Right hindlimb (tissue), 1 donor: ENCODE data around the gene DGKH.
"Not testable (repeated sequence)": the region's sequence is repeated elsewhere in the genome, so short reads cannot be mapped to it uniquely, and the experiment has no call there.

Experiments
- DNase-seq: peaks from one replicate; pipeline ENCODE4 v3.0.0-alpha.2; 2018

DGKH gene

GRCh38 chr13:42170029-42170428 is 121.6 kb downstream of the DGKH start:
- no peak for DNase-seq

DNA sequence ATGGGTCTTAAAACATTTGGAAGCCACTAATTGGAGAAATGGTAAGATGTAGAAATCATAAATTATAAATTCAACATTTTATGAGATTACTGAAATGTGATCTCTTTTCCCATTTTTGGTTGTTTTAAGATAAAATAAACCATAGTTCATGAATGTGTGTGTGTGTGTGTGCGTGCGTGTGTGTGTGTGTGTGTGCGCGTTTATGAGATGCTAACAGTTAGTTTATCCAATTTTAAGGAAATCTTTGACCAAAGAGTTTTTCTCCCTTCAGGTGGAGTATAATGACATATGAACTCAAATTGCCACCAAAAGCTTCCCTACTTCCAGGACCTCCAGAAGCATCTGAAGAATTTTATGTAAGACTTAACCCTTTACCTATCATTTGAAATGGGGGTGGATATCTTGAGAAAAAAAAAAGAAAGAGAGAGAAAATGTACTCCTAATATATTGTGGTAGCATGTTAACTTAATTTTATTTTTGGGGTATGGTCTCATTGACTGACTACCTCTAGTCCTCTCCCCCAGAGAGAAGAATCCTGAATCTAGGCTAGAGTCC is 125.4 kb downstream of the DGKH start:
- DNase-seq: no peak

DNA sequence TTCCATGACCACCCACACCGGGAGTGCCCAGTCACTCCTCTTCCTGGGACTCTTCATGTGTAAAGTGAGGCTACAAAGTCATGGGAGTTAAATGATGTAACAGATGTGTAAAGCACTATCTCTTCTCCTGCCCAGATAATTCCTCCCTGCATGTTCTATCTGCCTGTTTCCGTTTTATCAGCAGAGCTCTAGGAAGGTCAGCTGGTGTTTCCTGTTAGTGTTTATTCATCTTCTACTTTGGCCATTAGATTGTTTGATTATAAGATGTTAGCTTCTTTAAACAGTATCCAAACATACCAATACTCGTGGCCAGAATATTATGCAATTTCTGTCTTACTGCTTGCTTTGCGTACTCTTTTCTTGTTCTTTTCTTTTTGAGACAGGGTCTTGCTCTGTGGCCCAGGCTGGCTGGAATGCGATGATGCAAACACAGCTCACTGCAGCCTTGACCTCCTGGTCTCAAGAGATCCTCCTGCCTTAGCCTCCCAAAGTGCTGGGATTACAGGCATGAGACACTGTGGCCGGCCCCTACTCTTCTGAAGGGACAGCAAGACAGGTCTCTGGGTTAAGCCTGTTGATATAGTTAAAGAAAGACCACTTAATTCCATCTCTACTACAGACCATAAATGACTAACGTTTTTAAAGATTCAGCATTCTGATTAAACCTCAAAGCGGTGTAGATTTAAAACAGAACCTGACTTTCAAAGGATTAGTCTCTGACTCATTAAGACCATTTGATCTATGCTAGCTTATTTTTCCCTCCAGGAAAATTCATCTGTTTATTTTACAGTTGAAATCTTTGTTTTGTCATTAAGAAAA is 126.1 kb downstream of the DGKH start:
- no peak for DNase-seq

DNA sequence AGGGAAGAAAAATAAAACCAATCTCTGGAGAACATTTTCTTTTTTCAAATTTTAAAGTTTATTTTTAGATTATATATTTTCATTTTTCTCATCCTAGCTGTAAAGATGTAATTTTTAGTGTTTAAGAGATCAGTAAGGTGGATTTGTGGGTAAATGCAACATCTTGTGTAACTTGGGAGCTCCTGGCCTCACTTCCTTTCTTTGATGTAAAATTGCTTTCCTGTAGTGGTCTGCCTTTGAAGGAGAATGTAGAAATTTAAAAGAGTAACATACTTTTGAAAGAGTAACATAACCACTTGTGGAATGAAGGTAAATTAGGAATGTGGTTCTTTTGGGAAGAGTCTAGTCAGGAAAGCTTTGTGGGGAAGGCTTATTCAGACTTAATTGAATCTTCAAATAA is 127.8 kb downstream of the DGKH start:
- no peak for DNase-seq

- DNase-seq: no peak
Measured at GRCh38 chr13:42177189-42177588, 128.7 kb downstream of the DGKH start.

DNA sequence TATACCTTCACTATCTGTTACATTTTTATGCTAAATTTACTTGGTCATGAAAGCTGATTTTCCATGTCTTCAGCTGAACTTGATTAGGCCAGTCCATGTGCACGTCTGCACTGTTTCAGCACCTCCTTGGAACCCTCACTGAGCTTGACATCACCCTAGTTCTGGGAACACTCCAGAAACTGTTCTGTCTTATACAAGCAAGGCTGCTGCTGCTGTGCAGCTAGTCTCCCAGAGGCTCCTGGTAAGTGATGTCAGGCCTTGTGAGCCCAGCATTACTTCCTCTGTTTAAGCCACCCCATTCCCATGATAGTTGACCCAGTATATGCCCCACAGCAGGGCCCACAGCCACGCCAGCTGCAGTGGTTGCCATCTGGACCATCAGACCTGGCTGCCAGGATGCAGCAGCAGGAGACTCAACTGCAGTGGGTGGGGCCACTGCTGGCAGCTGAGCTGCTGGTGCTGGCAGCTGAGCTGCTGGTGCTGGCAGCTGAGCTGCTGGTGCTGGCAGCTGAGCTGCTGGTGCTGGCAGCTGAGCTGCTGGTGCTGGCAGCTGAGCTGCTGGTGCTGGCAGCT is 133.0 kb downstream of the DGKH start:
- no peak for DNase-seq

GRCh38 chr13:42189061-42189460 is 140.6 kb downstream of the DGKH start:
- DNase-seq: no peak

DNA sequence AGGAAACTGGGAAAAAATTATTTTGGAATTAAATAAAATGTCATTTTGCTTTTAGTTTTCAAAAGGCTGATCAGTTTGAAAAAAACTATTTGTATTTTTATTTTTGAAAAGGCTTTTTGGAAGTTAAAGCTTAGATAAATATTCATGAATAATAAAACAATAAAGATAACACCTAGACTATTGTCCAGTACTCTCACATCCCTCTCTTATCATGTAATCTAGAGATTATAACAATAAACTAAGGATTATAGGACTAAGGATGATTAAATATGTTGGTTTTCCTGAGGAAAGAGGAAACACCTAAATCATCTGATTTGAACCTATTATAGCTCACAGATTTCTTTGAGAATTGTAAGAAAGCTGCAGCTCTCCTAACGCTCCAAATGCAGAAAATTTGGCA is 142.1 kb downstream of the DGKH start:
- no peak for DNase-seq

DNA sequence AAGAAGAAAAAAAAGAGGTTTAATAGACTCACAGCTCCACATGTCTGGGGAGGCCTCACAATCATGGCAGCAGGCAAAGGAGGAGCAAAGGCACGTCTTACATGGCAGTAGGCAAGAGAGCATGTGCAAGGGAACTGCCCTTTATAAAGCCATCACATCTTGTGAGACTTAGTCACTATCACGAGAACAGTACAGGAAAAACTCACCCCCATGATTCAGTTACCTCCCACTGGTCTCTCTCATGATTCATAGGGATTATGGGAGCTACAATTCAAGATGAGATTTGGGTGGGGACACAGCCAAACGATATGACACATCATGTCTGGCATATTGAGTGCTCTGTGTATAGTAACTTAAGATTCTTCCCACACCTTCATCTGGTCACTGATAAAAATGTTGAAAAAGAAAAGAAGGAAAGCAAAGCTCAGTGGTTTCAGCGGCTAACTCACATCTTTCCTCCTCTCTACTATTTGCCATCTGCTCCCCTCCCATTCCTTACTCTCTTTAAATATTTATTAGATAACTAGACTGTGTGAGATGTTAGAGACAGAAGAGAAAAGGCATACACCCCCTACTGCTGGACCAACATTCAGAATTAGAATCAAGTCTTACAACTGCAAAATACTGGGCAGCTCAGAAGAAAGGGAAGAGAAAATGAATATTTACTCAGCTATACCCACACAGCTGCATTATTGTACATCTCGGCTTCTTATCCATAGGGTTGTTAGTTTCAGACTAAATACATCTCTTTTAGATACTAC is 163.4 kb downstream of the DGKH start:
- no peak for DNase-seq

- DNase-seq: no peak
Measured at GRCh38 chr13:42214446-42214845, 166.0 kb downstream of the DGKH start.

GRCh38 chr13:42215578-42216421 is 167.4 kb downstream of the DGKH start:
- peak; percentile 39 for DNase-seq

GRCh38 chr13:42216422-42216735 is 167.9 kb downstream of the DGKH start:
- DNase-seq: no peak

DNA sequence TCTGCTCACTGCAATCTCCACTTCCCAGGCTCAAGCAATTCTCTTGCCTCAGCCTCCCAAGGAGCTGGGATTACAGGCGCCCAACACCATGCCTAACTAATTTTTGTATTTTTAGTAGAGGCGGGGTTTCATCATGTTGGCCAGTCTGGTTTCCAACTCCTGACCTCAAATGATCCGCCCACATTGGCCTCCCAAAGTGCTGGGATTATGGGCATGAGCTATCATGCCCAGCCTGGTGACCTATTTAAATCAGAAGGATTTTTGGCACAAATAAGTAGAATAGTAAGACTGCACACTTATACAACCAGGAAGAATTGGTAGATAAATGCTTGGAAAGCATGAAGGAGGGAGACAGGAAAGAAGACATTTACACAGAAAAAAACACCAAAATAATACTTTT is 170.1 kb downstream of the DGKH start:
- no peak for DNase-seq

DNA sequence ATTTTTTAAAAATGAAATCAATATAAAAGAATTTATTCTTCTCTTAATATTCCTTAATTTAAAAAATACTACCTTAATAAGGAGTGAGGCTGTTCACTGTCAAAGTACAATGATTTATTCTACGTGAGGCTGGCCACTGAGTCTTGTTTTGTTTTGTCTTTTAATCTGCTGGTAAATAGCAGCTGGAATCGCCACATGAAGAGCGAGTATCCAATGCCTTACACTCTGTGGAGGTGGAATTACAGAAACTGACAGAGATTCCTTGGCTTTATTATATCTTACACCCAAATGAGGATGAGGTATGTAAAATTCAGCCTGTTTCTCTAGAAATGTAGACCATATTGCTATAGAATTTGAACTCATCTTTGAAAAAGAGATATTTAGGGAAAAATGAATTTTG is 170.6 kb downstream of the DGKH start:
- no peak for DNase-seq

- no peak for DNase-seq
Measured at GRCh38 chr13:42219876-42220275, 171.4 kb downstream of the DGKH start.

GRCh38 chr13:42221121-42221765 is 172.8 kb downstream of the DGKH start:
- DNase-seq: no peak

GRCh38 chr13:42223681-42224080 is 175.2 kb downstream of the DGKH start:
- no peak for DNase-seq

DNA sequence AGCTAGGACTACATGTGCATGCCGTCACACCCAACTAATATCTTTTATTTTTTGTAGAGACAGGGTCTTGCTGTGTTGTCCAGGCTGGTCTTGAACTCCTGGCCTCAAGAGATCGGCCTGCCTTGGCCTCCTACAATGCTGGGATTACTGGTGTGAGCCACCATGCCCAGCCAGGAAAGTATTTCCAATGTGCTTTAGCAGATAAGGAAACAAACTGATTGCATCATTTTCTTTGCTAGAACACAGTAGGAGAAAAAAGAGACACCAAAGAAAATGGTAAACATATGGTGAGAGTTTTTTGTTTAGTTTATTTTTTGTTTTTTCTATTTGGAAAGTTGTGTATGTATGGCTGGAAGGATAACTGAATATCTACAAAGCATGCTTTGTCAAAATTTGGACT is 176.6 kb downstream of the DGKH start:
- no peak for DNase-seq

- not testable (repeated sequence) for DNase-seq
Measured at GRCh38 chr13:42226759-42227158, 178.3 kb downstream of the DGKH start.

GRCh38 chr13:42228527-42228926 is 180.1 kb downstream of the DGKH start:
- DNase-seq: no peak

DNA sequence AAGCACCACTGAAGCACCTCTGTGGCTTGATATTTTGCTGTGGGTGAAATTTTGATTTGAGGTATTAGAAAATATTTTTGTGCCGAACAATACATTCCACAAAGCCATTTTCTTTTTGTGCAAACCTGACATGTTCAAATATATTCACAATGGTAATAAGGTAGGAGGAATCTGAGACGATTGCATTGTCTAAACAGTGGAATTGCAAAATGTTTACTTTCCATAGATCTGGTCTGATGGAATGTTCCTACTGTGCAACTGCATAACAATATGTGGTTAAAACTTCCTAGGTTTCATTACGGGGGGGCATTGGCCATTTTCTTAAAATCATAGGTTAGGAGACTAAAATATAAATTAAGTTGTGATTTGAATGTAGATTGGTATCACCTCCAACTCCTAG is 180.8 kb downstream of the DGKH start:
- no peak for DNase-seq

- no peak for DNase-seq
Measured at GRCh38 chr13:42232671-42233070, 184.2 kb downstream of the DGKH start.
